K562 (cell line): ENCODE data around the gene SLC26A1. TPM values are rescaled to one million over a fixed set of nuclear protein-coding genes. Genes with fewer than 3 reads are reported as not detected.

Experiments
- ZNF561 ChIP-seq: fragments of 450-650 bp; formaldehyde crosslinking; conservative IDR thresholded peaks from 2 replicates; pipeline ENCODE4 v1.4.0; 2020; ENCODE audit warnings: mild to moderate bottlenecking, moderate library complexity
- polyA plus RNA-seq, 8 experiments: library from polyadenylated mRNA; depleted of rRNA in 4 of 8; stranded (reverse) in 5 of 8; unstranded in 3 of 8; fragments of >200 nt; fragmentation: Nextera tagmentation in 2 of 8; fragmentation: Illumina TruSeq in 1 of 8; extraction: Ambion mirVana in 2 of 8; extraction: Trizol in 1 of 8; gene quantifications; 2 replicates each; pipeline versions ENCODE4 v1.2.1 to v1.2.3, GENCODE V29; 2011 to 2014; ENCODE audit warnings: inconsistent platforms in 1 of 8, missing spikeins in 1 of 8
- total RNA-seq, 7 experiments: library from RNA; depleted of rRNA in 6 of 7; stranded (reverse); fragments of >200 nt in 6 of 7; fragmentation: Illumina TruSeq in 2 of 7; extraction: Trizol in 2 of 7; gene quantifications; 2 replicates each; pipeline versions ENCODE4 v1.2.1 to v1.2.3, GENCODE V29; 2011 to 2021; ENCODE audit warnings: low replicate concordance in 1 of 7
- TF ChIP-seq, protein P1 (sequence below): fragments of 450-650 bp; IDR thresholded peaks from 2 replicates; pipeline ENCODE4 v1.6.1; 2016; ENCODE audit warnings: mild to moderate bottlenecking, moderate library complexity

SLC26A1 gene
- total and polyA plus RNA-seq, 9 of the 15 experiments (the other 6 are each of a cell fraction or from before 2014, with no cell fraction given): 0.11 to 4.2 (median 0.95) TPM

DNA sequence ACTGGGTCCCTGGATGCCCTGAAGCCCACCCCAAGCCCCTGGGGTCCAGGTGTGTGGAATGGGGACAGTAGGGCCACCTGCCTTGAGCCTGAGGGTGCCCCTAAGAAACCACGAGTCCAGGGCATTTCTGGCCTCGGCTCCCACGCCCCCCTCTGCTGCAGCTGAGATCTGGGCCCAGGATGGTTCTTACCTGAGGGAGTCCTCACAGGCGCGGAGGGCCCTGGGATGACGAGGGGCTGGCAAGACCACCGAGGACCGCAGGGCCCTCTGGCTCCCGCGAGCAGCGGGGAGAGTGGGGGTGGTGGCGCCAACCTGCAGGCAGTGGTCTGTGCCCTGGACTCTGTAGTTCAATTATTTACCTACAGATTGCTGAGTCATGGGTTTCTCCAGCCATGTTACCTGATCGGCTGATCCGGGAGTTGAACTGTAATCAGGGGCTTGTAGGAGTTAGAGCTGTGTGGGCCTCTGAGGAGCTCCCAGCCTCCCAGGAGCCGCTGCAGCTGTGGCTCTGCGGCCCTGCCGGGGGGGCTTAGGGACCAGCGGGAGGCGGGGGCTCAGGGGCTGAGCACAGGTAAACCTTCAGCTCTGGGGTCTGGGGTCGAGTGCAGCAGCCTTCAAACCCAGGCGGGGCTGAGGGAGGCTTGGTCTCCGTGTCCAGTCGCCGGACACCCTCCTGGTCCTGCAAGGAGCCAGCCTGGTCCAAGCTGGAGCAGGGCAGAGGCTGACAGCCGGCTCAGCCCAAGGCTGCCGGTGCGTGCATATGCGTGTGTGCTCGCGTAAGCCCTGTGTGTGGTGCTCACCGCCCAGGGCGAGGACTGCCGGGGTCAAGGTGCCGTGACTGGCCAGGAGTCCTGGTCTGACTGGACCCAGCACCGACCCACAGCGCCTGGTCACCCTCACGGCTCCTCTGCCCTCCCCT is at the start of gene SLC26A1 (continued):
- TF ChIP-seq ZNF561 (CRISPR knock-in tag): no peak
- TF ChIP-seq, protein P1, sequence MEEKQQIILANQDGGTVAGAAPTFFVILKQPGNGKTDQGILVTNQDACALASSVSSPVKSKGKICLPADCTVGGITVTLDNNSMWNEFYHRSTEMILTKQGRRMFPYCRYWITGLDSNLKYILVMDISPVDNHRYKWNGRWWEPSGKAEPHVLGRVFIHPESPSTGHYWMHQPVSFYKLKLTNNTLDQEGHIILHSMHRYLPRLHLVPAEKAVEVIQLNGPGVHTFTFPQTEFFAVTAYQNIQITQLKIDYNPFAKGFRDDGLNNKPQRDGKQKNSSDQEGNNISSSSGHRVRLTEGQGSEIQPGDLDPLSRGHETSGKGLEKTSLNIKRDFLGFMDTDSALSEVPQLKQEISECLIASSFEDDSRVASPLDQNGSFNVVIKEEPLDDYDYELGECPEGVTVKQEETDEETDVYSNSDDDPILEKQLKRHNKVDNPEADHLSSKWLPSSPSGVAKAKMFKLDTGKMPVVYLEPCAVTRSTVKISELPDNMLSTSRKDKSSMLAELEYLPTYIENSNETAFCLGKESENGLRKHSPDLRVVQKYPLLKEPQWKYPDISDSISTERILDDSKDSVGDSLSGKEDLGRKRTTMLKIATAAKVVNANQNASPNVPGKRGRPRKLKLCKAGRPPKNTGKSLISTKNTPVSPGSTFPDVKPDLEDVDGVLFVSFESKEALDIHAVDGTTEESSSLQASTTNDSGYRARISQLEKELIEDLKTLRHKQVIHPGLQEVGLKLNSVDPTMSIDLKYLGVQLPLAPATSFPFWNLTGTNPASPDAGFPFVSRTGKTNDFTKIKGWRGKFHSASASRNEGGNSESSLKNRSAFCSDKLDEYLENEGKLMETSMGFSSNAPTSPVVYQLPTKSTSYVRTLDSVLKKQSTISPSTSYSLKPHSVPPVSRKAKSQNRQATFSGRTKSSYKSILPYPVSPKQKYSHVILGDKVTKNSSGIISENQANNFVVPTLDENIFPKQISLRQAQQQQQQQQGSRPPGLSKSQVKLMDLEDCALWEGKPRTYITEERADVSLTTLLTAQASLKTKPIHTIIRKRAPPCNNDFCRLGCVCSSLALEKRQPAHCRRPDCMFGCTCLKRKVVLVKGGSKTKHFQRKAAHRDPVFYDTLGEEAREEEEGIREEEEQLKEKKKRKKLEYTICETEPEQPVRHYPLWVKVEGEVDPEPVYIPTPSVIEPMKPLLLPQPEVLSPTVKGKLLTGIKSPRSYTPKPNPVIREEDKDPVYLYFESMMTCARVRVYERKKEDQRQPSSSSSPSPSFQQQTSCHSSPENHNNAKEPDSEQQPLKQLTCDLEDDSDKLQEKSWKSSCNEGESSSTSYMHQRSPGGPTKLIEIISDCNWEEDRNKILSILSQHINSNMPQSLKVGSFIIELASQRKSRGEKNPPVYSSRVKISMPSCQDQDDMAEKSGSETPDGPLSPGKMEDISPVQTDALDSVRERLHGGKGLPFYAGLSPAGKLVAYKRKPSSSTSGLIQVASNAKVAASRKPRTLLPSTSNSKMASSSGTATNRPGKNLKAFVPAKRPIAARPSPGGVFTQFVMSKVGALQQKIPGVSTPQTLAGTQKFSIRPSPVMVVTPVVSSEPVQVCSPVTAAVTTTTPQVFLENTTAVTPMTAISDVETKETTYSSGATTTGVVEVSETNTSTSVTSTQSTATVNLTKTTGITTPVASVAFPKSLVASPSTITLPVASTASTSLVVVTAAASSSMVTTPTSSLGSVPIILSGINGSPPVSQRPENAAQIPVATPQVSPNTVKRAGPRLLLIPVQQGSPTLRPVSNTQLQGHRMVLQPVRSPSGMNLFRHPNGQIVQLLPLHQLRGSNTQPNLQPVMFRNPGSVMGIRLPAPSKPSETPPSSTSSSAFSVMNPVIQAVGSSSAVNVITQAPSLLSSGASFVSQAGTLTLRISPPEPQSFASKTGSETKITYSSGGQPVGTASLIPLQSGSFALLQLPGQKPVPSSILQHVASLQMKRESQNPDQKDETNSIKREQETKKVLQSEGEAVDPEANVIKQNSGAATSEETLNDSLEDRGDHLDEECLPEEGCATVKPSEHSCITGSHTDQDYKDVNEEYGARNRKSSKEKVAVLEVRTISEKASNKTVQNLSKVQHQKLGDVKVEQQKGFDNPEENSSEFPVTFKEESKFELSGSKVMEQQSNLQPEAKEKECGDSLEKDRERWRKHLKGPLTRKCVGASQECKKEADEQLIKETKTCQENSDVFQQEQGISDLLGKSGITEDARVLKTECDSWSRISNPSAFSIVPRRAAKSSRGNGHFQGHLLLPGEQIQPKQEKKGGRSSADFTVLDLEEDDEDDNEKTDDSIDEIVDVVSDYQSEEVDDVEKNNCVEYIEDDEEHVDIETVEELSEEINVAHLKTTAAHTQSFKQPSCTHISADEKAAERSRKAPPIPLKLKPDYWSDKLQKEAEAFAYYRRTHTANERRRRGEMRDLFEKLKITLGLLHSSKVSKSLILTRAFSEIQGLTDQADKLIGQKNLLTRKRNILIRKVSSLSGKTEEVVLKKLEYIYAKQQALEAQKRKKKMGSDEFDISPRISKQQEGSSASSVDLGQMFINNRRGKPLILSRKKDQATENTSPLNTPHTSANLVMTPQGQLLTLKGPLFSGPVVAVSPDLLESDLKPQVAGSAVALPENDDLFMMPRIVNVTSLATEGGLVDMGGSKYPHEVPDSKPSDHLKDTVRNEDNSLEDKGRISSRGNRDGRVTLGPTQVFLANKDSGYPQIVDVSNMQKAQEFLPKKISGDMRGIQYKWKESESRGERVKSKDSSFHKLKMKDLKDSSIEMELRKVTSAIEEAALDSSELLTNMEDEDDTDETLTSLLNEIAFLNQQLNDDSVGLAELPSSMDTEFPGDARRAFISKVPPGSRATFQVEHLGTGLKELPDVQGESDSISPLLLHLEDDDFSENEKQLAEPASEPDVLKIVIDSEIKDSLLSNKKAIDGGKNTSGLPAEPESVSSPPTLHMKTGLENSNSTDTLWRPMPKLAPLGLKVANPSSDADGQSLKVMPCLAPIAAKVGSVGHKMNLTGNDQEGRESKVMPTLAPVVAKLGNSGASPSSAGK: peak; percentile 42; the same call in 1 of the 2 replicates
